Activated gamma-delta T cell (primary cell): ENCODE results near the gene PTGIS.

Experiments
- DNase-seq: peaks from one replicate; lab custom pipeline; 2025; lab: John Stamatoyannopoulos, UW

PTGIS gene

GRCh38 chr20:49595811-49596561, 28.0 kb upstream of the PTGIS start:
- DNase-seq = no peak

DNA sequence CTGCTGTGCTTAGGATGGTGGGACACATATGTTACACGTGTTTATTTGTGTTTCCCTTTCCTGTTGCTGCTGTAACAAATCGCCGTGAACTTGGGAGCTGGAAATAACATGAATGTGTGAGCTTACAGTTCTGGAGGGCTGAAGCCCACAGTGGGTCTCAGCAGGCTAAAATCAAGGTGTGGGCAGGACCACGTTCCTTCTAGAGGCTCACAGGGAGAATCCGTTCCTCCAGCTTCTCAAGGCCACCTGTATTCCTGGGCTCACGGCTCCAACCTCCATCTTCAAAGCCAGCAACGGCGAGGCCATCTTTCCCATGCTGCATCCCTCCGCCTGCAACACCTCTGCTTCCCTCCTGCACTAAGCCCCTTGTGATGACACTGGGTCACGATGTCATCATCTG, 27.4 kb upstream of the PTGIS start:
- DNase-seq = no peak

DNA sequence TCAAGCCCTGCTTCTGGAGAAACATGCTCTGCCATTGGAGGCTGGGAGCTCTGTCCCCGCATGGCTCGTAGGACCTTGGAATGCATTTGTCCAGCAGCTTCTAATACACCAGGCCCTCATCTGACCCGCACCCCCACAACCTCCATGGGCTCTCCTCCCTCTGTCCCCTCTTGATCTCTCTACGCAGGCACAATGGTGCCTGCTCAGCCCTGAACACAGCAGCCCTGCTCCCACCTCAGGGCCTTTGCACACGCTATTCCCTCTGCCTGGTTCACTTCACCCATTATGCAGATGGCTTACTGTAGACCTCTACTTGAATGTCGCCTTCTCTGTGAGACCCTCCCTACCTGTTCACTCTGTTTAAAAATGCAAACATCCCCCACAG, 27.0 kb upstream of the PTGIS start:
- DNase-seq = no peak

DNA sequence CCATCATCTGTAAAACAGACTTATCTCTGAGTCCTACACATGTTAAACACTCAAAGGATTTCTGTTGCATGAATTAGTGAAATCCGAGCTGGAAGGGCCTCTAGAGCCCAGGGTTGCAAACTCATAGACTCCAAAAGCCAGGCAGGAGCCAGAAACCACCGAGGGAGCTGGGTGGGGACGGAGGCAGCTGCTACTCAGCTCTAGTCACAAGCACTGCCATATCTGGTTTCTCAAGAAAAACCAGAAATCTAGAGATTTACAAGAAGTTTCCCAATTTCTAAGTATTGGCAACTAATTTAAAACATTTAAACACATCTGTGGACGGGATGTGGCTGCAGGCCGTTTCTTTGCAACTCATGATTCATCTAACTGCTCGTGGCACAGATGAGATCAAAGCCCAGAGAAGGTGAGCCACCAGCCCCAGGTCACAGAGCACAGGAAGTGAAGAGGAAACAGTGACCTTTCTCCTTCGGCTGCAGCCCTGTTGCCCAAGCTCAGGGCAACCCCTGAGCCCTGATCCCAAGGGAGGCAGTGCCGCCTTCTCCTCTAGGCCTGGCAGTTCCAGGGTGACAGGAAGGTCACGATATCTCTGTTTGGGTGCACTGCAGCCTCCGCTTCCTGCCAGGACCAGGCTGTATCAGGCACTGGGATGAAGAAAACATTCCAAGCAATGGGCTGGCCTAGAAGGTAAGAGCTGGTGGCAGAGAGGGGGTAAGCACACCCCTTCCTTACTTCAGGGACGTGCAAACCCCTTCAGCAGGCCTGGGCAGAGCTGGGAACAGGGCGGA, 26.4 kb upstream of the PTGIS start:
- DNase-seq = no peak

- no peak for DNase-seq
Observed at GRCh38 chr20:49593466-49594142, 25.7 kb upstream of the PTGIS start.

GRCh38 chr20:49592120-49592519, 24.2 kb upstream of the PTGIS start:
- DNase-seq = no peak

- no peak for DNase-seq
Observed at GRCh38 chr20:49591217-49591865, 23.4 kb upstream of the PTGIS start.

- DNase-seq = no peak
Observed at GRCh38 chr20:49590163-49591017, 22.5 kb upstream of the PTGIS start.

DNA sequence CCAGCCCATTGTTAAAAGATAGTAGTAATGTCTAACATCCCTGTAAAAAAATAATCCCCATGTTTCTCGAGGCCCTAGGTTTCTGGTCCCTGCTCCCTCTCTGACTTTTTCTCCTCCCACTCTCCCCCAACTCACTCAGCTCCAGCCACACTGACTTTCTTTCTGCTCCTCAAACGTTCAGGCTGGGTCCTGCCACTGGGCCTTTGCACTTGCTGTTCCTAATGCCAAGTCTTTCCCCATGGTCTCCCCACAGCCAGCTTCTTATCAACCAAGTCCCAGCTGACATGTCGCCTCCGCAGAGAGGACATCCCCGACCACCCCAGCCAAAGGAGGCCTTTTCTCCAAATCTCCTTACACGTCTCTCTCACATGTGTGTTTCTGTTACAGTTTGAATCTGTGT, 21.8 kb upstream of the PTGIS start:
- no peak for DNase-seq

- DNase-seq = no peak
Observed at GRCh38 chr20:49587111-49587570, 19.2 kb upstream of the PTGIS start.

- DNase-seq = no peak
Observed at GRCh38 chr20:49585585-49586245, 17.8 kb upstream of the PTGIS start.

GRCh38 chr20:49584418-49585382, 16.8 kb upstream of the PTGIS start:
- DNase-seq = no peak

DNA sequence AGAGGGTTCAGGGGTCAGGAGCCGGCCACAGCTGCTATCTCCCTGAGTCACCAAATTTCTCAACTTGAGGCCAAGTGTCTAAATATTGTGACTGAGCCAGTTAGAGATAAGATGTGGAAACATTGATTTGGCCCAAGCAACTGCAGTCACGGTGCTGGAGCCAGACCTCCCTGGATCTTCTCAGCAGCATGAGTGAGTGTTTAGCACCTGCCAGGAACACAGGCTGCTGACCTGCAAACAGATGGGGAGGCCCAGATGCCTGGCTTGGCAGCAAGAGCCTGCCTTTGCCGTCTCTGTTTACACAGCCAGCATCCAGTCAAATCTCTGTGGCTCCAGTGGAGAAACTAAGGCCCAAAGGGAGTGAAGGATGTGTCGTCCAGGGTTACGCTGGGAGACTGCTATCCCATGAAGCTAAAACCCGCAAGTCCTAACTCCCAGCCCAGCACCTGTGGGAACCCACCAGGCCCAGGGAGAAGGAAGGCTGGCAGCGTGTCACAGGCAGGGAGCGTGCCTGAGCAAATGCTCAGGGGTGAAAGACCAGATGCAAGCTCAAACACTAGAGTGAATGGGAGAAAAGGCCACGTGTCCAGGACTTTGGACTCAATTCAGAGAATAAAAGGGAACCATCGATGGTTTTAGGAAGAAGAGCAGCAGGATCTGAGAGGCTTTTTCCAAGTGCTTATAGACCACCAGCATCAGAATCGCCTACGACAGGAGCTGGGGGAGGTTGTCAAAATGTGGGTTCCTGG, 15.9 kb upstream of the PTGIS start:
- no peak for DNase-seq

DNA sequence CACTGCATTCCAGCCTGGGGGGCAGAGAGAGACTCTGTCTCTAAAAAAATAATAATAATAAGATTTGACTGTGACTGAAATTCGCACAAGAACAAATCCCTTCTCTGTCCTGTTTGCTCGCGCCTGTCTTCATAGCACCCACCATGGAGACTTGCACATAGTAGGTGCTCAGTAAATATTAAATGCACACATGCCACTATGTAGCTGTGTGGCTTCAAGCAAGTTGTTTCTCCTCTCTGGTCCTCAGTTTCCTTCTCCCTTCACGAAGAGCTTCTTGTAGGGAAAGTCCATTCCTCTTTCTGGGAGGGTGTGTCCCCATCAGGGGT, 15.4 kb upstream of the PTGIS start:
- no peak for DNase-seq

DNA sequence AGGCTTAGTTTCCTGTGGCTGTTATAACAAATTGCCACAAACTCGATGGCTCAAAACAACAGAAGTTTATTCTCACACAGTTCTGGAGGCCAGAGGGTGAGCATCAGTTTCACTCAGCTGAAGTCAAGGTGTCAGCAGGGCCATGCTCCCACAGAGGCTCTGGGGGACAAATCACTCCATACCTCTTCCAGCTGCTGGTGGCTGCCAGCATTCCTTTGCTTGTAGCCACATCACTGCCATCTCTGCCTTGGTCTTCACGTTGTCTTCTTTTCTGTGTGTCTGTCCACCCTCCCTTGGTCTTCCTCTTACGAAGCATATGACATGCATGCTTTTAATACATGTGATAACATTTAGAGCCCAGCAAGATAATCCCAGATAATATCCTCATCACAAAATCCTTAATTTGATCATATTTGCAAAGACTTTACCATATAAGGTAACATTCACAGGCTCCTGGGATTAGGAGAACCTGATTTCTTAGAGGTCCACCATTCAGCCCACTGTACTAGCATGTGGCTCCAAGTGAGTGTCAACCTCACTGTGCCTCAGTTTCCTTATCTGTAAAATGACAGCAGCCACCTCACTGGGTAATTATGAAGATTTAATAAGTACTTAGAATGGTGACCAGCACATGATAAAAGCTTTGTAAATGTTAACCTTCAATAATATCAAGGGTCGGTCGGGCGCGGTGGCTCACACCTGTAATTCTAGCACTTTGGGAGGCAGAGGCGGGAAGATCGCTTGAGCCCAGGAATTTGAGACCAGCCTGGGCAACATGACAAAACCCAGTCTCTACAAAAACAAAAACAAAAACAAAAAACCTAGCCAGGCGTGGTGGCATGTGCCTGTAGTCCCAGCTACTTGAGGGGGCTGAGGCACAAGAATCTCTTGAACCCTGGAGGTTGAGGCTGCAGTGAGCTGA, 14.7 kb upstream of the PTGIS start:
- DNase-seq = no peak

GRCh38 chr20:49581482-49581881, 13.5 kb upstream of the PTGIS start:
- DNase-seq = no peak

GRCh38 chr20:49580813-49581174, 12.9 kb upstream of the PTGIS start:
- DNase-seq = no peak
